Measurements from ENCODE around the gene ADAT1.
"Not testable (repeated sequence)": the region's sequence is repeated elsewhere in the genome, so short reads cannot be mapped to it uniquely, and the experiment has no call there.

ADAT1 gene

DNA sequence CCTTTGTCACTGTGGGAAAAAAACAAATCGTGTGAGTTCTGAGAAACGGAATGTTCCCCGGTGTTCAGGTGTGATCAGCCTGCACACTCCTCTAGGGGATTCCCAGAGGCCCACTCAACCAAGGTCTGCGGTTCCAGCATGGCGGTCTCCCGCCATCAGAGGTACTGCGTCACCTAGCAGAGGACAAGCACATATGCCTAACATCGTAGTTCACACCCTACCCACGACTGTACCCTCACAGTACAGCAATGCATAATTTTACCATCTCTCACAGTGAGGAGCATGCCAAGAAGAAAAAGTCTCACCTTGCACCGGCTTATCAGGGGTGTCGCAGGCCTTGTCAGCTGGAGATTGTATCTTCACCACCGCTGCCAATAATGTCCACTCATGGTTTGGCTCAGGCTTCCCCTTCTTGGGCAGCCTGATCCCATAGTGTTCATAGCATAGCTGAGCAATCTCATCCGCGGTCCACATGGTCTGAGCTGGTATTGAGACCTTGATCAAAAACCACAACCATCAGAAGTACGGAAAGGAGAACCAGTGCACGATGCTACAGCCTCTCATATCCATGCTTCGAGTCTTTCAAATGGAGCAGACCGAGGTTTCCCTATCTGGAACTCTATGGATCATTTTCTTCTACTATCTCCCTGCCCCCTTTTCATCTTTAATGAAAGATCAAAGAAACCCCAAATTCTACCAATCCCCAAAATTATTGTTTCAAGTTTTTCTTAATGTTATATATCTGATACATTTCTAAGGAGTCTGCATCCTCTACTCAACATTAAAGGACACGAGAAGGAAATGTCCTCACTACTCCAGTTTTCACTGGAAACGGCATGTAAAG, 2.5 kb downstream of the ADAT1 start:
- DNase-seq (ENCODE audit: low read depth) = peak; percentile 63

DNA sequence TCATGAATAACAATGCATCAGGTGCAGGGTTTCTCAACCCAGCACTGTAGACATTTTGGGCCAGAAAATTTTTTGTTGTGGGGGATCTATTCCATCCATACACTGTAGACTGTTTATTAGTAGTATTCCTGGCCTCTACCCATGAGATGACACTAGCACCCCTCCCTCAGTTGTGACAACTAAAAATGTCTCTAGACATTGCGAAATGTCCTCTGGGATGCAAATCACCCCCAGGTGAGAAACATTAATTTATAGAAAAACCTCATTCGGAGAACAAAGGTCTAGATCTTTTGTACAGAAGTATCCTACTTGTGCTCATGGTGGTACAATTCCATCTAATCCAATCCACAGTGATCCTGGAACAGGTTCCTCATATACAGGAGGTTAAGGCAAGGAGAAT, 4.3 kb downstream of the ADAT1 start:
- DNase-seq (ENCODE audit: low read depth) = no peak

DNA sequence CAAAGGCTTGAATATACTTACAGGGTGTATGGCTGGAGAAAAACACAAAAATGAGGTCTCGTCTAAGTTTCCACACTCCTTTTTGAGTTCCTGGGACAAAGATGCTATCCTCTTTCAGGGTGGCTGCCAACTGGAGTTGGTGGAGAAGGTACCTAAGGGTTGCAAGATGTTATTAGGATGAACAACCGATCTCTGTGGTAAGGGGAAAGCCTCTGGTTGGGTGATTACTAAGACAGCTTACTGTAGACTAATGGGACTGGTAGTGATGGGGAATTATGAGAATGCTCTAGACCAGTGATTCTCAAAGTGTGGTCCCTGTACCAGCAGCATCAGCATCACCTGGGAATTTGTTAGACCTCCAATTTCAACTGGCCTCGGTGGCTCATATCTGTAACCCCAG, 6.0 kb downstream of the ADAT1 start:
- DNase-seq (ENCODE audit: low read depth) = no peak

DNA sequence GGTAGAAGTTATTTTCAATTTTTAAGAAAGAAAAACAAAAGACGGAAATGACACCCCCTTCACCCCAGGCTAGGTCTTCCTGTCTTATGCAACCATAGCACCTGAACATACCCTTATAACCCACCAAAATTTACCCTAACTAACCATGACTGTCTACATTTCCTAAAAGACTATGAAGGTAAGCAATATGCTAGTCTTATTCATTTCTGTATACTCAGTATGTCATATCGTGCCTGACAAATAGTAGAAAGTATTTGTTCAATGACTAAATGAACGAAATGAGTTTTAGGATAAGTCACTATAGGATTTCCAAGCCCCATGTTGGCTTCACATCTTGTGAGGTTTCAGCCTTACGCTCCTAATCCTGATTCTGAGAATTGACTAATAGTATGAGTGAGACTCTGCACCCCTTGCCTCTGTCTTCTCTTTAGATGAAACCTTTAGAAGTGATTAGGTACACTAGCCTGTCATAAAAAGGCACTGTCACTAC, 6.5 kb downstream of the ADAT1 start:
- DNase-seq (ENCODE audit: low read depth) = no peak

DNA sequence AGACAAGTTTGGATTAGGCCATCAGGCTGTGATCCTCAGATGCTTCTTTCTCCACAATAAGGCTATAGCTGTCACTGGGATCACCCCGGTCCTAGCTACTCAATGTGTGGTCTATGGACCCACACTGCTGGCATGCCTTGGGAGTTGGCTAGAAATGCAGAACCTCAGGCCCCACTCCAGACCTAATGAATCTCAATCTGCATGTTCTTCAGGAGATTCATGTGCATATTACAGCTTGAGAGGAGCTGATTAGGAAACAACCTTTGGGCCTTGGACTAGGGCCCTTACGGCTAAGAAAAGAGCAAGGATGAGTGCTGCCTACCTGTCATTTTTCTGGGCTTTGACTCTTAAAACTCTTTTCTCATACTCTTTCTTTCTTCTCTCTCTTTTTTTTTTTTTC, 7.5 kb downstream of the ADAT1 start:
- no peak for DNase-seq (ENCODE audit: low read depth)

DNA sequence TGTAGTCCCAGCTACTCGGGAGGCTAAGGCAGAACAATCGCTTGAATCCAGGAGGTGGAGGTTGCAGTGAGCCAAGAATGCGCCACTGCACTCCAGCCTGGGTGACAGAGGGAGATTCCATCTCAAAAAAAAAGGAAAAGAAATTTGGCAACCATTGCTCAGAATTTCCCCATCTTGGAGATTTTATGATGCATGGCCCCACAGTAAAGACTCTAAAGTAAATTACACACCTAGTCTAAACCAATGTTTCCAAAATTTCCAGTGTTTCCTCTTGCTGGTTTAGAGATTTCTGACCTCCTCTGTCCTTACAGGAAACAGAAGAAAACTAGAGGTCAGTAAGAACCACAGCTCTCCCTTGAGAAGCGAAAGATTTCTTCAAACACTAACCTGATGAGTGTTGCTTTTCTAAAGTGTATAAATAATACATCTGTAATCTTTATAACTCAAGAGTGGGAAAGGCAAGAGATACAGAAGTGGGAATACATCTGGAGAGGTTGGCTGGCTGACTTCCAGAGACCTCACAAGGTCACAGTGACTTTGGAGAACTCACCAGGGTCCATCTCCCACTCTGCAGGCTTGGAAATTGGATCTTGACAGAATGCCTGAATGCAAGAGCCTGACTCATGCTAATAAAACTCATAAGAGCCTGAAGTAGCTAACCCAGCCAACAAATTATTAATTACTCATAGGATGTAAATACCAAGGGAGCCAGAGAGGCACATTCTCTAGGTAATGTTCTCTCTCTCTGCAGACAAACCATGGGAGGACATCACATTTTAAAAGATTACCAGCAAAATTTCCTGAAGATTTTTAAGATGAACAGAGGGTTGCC, 8.8 kb downstream of the ADAT1 start:
- DNase-seq (ENCODE audit: low read depth) = no peak

DNA sequence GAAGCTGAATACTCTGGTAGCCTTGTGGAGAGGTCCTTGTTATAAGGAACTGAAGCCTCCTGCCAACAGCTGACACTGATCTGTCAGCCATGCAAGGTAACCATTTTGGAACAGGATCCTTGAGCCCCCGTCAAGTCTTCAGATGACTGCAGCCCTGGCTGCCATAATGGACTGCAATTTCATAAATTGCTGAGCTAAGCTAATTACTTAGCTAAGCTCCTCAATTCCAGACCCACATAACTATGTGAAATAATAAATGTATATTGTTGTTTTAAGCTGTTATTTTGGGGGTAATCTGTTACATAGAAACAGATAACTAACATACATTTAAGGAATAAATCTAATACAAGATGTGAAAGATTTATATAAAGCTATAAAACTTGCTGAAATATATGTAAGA, 16.6 kb downstream of the ADAT1 start:
- DNase-seq (ENCODE audit: low read depth) = no peak

DNA sequence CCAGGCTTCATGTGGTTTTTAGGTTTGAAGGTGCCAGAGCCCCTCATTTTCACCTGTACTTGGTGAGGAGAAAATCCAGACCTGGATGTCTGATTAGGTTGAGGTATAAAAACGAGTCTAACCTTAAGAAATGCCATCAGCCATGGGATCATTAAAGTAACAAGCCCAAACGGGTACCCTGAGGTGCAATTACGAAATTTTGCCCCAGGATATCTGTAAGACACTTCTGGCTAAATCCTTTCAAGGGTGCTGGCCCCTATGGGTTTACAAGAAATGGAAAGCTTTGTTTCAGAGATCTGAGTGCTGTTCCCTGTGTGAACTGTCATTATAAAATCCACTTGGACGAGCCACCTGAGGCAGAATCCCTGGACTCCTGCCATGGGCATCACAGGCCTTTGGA, 19.8 kb downstream of the ADAT1 start:
- no peak for DNase-seq (ENCODE audit: low read depth)

DNA sequence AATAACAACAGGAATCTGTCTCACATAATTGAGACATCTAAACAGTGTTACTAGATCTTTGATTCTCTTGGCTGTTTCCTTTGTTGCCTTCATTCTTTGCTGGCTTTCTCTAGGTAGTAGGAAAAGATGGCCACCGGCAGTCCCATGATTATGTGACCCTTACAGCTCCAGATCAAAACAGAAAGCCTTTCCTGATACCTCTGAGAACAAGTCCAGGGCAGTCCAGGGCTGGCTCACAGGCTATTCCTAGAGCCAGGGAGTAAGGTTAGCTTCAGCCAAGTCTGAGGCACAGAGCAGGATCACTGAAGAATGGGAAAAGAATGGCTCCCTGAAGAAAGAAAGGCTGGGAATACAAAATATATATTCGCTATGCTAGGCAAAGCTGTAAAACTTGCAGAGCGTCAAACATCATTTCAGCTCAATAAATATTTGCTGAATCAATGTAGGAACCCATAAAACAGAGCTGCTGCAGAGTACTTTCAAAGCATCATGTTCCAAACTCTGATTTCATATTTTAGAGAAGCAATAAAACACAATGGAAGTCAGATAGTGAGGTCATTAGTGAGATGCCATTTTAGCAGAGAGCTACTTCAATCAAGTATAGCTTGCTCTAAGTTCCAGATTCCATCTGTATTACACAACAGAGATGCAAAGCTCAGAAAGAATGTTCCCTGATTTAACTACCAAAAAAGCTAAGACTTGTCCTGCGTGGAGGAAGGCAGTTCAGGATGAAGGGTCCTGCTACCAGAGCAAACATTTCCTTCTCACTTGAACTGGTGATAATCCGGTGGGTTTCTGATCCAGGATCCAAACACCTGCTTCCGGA, 23.4 kb downstream of the ADAT1 start:
- DNase-seq (ENCODE audit: low read depth) = no peak

DNA sequence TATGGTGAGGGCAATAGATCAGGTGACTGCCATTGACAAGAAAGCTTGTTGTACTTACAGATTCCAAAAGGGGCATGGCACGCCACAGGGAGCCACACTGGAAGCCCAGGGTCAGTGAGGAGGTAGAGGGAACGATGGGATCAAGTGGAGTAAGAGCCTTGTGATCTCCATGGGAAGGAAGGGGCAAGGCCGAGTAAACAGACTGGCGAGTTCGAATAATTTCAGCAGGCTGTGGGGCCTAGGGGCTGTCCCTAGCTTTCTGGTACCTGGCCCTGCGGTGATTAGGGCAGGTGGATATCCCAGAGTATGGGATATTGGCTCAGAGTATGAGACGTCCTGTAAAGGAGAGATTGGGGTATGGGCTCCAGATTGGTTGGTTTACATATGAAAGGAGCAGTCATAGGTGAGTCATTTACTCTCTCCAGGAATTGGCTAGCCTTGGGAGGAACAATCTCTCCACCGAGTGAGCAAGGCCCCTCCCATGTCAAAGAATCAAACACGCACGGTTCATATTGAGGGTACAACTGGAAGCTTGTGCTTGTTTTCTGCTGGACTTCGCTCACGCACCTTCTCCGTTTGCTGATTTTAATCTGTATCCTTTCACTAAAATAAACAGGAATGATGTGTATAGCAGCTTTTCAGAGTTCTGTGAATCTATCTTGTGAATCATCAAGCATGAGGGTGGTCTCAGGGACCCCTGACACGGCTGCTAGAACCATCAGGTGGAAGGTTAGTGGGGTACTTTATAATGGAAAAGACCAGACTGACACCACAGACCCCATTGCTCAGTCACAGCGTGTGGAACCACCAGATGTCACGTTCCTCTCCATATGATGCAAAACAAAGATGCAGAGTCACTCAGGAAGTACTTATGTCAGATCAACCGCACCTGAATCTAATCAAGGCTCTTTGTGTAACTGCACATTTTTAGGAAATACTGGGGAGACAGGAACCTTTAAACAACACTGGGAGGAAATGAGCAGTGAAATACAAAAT, 29.0 kb downstream of the ADAT1 start:
- DNase-seq (ENCODE audit: low read depth) = no peak

DNA sequence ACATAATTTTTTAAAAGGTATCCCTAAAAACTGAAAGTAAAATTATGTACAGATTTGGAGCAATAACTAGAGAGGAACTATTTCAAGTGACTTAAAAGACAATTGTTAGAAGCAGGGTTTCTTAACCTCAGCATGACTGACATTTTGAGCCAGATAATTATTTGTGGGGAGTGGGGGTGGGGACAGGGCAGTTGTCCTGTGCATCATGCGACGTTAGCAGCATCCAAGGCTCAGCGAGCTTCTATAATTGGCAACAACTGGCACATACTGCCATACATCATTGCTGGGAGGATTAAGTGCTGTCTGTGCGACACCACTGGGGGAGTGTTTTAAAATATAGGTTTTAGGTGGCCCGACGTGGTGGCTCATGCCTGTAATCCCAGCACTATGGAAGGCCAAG, 29.8 kb downstream of the ADAT1 start:
- no peak for DNase-seq (ENCODE audit: low read depth)

DNA sequence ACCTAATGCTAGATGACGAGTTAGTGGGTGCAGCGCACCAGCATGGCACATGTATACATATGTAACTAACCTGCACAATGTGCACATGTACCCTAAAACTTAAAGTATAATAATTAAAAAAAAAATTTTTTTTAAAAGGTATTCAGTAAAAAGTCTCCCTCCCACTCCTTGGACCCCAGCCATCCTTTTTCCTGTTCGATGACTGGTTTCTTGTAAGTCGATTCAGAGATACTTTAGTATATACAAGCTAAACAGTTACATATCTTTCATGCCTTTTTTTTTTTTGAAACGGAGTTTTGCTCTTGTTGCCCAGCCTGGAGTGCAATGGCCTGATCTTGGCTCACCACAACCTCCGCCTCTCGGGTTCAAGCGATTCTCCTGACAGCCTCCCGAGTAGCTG, 31.2 kb downstream of the ADAT1 start:
- not testable (repeated sequence) for DNase-seq (ENCODE audit: low read depth)

DNA sequence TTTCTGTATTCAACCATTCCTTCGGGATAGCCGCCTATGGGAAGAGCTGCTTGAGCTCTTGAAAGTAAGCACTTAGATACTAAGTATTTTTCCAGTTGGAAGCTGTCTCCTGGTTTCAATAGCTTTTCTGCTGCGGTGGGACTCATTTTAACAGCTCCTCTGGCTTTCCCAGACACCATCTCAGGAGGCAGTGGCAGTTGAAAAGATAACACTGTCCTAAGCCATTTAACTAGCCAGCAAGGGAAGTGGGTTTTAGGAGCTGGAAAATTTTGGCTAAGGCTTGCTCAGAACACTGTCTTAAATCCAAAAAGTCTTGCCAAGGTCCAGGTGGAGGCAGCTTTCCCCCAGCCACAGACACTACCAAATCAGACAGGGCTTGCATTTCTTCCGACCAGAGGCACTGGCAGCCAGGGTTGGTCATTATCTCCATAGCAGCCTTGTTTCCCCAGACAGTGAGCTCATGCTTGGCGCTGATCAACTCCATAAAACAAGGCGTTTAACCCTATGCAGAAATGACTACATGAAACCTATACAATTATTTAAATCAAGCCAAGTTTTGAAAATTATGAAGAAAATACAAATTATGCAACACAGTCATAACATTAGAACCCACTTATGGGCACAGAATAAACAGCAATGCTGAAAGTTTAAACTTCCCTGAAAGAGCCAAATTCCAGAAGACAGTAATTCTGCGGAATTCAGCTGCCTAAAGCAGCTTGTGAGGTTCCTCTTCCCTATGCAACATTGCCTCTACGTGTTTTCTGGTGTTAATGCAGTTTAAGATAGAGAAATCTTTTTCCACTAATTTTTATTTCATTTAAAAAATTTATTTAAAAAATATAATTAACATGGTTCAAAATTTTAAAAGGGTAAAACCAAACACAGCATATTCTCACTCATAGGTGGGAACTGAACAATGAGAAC, 31.9 kb downstream of the ADAT1 start:
- no peak for DNase-seq (ENCODE audit: low read depth)

DNA sequence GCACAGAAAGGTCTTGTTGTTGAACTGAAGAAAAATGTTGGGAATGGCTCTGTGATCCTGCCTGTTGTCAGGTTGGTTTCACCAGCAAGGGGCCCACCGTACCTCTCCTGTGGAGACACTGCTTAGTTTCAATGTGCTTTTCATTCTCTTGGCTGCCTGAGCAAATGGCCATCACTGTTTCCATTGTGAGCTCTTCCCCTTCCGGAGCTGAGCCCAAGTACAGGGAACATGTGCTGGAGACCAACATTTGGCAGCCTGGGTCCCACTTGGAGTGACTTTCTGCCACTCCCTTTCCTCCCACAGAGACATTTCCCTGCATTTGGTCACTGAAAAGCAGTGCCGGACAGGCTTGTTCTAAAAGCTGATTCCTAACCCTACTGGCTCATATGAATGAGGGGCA, 33.8 kb downstream of the ADAT1 start:
- no peak for DNase-seq (ENCODE audit: low read depth)

DNA sequence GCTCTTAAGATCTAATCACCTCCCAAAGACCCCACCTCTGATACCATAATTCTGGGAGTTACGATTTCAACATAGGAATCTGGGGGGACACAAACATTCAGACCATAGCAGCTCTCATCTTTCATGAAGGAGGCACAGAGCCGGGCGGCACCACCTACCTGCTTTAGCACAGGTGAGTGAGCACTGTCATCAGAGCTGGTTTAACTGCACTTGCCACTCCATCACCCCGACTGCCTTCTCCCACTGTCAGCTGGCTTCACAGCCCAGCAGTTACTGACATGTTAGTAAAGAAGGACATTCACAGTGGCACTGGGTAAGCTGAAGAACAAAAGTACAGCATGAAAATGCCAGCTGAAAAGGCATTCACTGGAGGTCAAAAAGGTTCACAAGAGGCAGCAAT, 34.4 kb downstream of the ADAT1 start:
- no peak for DNase-seq (ENCODE audit: low read depth)

DNA sequence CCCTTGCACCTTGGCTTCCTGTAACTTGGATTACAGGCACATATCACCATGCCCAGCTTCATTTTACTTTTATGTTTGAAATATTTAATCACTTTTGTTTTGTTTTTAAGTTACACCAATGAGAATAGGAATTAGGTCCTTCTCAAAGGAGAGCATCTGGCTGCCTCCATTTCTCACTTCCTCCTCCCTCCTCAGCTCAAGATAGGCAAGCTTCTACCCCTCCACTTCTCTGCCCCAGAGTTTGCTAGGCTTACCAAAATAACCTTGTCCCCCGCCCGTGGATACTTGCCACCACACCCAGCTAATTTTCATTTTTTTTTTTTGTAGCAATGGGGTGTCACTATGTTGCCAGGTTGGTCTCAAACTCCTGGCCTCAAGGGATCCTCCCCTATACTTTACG, 39.0 kb downstream of the ADAT1 start:
- DNase-seq (ENCODE audit: low read depth) = no peak

DNA sequence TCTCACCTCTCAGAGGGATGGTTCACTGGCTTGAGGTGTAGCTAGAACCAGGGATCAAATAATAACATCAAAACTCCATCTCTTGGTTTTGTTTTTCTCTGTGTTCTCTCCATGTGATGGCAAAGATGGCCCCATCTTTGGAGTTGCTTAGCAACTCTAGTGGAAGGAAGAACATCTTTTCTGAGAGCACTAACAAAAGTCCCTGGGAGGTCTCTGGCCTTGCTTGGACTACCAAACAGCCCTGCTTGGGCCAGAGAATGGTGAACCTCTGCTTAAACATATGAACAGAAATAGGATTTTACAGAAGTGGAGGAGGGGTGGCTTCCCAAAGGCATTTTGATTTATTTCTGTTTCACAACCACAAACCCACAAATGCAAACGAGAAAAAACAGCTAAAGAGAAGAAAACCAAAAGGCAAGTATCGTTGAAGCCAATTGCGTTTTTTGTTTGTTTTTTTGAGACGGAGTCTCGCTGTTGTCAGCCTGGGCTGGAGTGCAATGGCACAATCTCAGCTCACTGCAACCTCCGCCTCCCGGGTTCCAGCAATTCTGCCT, 43.7 kb downstream of the ADAT1 start:
- no peak for DNase-seq (ENCODE audit: low read depth)

DNA sequence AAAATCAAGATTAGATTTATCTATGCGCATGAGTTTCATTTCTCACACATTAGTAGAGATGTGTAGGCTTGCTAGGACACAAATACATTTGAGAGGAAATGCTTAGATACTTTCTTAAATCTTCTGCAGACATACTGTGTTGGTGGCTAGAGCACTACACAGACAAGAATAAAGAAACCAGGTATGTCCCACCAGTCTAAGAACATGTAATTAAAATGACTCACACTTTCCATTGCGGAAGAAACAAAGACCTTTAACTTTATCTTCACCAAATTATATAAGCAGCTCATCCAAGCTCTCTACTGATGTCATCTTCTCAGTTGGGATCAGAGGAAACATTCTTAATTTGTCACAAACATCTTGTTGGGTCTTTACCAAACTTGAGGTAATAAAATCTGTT, 44.4 kb downstream of the ADAT1 start:
- no peak for DNase-seq (ENCODE audit: low read depth)

DNA sequence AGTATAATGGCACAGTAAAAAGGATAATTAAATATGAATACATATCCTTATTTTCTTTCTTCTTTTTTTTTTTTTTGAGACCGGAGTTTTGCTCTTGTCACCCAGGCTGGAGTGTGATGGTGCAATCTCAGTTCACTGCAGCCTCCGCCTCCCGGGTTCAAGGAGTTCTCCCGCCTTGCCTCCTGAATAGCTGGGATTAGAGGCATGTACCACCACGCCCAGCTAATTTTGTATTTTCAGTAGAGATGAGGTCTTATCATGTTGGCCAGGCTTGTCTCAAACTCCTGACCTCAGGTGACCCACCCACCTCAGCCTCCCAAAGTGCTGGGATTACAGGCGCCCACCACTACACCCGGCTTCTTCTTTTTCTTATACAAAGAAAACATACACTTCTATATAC, 44.9 kb downstream of the ADAT1 start:
- no peak for DNase-seq (ENCODE audit: low read depth)

DNA sequence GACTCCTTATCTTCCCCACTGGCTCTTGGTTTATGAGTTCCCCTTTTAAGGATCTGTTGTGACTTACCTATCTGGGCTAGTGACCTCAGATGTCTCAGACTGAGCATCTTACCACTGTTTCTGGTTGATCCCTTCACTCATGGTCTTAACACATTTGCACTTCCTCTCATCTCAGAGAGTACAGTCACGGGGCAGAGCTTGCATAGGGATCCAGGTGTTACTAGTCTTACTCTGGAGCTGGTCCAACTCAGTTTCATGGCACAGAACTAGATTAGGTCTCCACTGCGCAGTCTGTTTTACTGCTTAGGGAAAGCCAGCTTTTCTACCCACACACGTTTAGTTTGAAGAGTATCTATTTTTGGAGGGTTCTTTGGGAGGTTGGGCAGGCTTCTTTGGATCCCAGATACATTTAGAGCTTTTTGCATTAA, 46.7 kb downstream of the ADAT1 start:
- no peak for DNase-seq (ENCODE audit: low read depth)

All from CMK (cell line).